HCT116 (cell line): ENCODE results near the gene ARHGDIG. TPM values are rescaled to one million over a fixed set of nuclear protein-coding genes. Genes with fewer than 3 reads are reported as not detected.

Source experiments
- ATAC-seq: fragments of 200-7000 bp; cut with Tn5 transposase; 2 replicates; pipeline ENCODE4 v1.9.1; 2020; ENCODE audit warnings: mild to moderate bottlenecking, moderate library complexity
- BruUV-seq: library from RNA; stranded (reverse); fragments of 400-500 nt; replicated peaks from 2 replicates; lab custom pipeline; 2021; lab: Mats Ljungman, UMichigan
- CTCF ChIA-PET: fragments of 300-600 bp; sonication (Branson Sonifier 250); formaldehyde crosslinking; loops from one replicate; lab custom pipeline; 2021; ENCODE audit warnings: antibody characterized with exemption; lab: Charles Lee
- POLR2A ChIA-PET: fragments of 300-600, 350-600 bp; sonication (Branson Sonifier 250); formaldehyde crosslinking; loops from one replicate; lab custom pipeline; 2021; ENCODE audit warnings: antibody characterized with exemption; lab: Charles Lee
- RAD21 ChIA-PET, 2 experiments: fragments of 300-600 bp; sonication (Branson Sonifier 250); formaldehyde crosslinking; loops; one replicate each; lab custom pipeline; 2023; ENCODE audit warnings: low total read pairs in 2 of 2; ENCODE audit not compliant: uncharacterized antibody in 2 of 2, unreplicated experiment in 2 of 2, low non-redundant PET in 1 of 2; lab: Charles Lee
- DNase-seq: peaks from one replicate; pipeline ENCODE4 v3.0.0-alpha.2; 2010; ENCODE audit warnings: low read depth, low spot score
- H2AFZ ChIP-seq: fragments of 200-600 bp; shearing (Covaris generic), sonication (generic); 2 replicates; pipeline ENCODE4 v1.6.1; 2017; ENCODE audit warnings: low read depth, mixed run types, mixed read lengths, antibody characterized with exemption, low read length; ENCODE audit not compliant: poor library complexity, severe bottlenecking
- H3K27ac ChIP-seq: 2 replicates; pipeline ENCODE4 v1.5.1; 2012; ENCODE audit warnings: low read depth, low read length
- H3K27me3 ChIP-seq: fragments of 200-600 bp; sonication (generic); 2 replicates; pipeline ENCODE4 v1.6.1; 2016; ENCODE audit warnings: mixed run types, low read length, mixed read lengths; ENCODE audit not compliant: insufficient read depth
- H3K36me3 ChIP-seq, 2 experiments: fragments of 200-500 bp in 1 of 2; fragments of 200-600 bp in 1 of 2; sonication (Bioruptor generic) in 1 of 2; sonication (generic) in 1 of 2; 2 replicates each; pipeline versions ENCODE4 v1.5.1 to v1.6.1; 2014 to 2016; ENCODE audit warnings: low read length in 2 of 2, inconsistent platforms in 1 of 2, mixed read lengths in 1 of 2, mixed run types in 1 of 2; ENCODE audit not compliant: insufficient read depth in 2 of 2, control insufficient read depth in 1 of 2
- H3K4me1 ChIP-seq, 2 experiments: fragments of 200-600 bp in 1 of 2; sonication (generic) in 1 of 2; 2 replicates each; pipeline versions ENCODE4 v1.5.1 to v1.6.1; 2012 to 2017; ENCODE audit warnings: low read length in 2 of 2, inconsistent platforms in 1 of 2, mild to moderate bottlenecking in 1 of 2, mixed read lengths in 1 of 2, mixed run types in 1 of 2, moderate library complexity in 1 of 2; ENCODE audit not compliant: insufficient read depth in 2 of 2, control insufficient read depth in 1 of 2
- H3K4me2 ChIP-seq: fragments of 200-600 bp; sonication (generic); 2 replicates; pipeline ENCODE4 v1.6.1; 2017; ENCODE audit warnings: mixed run types, low read length, mixed read lengths
- H3K4me3 ChIP-seq, 2 experiments: fragments of 200-600 bp in 1 of 2; sonication (generic) in 1 of 2; replicated peaks in 1 of 2; 2 replicates each; pipeline ENCODE4 v1.5.1; 2011 to 2016; ENCODE audit warnings: low read length in 2 of 2, control low read depth in 1 of 2, low read depth in 1 of 2, mild to moderate bottlenecking in 1 of 2, mixed read lengths in 1 of 2, mixed run types in 1 of 2
- H3K79me2 ChIP-seq: fragments of 200-600 bp; sonication (generic); 2 replicates; pipeline ENCODE4 v1.6.1; 2017; ENCODE audit warnings: mild to moderate bottlenecking, mixed run types, low read length, moderate library complexity, mixed read lengths; ENCODE audit not compliant: insufficient read depth
- H3K9ac ChIP-seq: fragments of 200-600 bp; sonication (generic); 2 replicates; pipeline ENCODE4 v1.6.1; 2016; ENCODE audit warnings: low read length, mixed read lengths
- H3K9me2 ChIP-seq: fragments of 200-600 bp; sonication (generic), shearing (Covaris generic); 2 replicates; pipeline ENCODE4 v1.6.1; 2017; ENCODE audit warnings: mixed run types, mild to moderate bottlenecking, moderate library complexity; ENCODE audit not compliant: insufficient read depth
- H3K9me3 ChIP-seq, 2 experiments: fragments of 200-500 bp in 1 of 2; fragments of 200-600 bp in 1 of 2; sonication (Bioruptor generic) in 1 of 2; sonication (generic) in 1 of 2; 2 replicates each; pipeline ENCODE4 v1.6.1; 2014 to 2017; ENCODE audit warnings: low read length in 2 of 2, mixed read lengths in 2 of 2, inconsistent platforms in 1 of 2, low read depth in 1 of 2, mild to moderate bottlenecking in 1 of 2, mixed run types in 1 of 2, moderate library complexity in 1 of 2; ENCODE audit not compliant: control insufficient read depth in 1 of 2, insufficient read depth in 1 of 2
- H4K20me1 ChIP-seq: fragments of 200-600 bp; sonication (generic), shearing (Covaris generic); 2 replicates; pipeline ENCODE4 v1.6.1; 2017; ENCODE audit warnings: mixed run types, mild to moderate bottlenecking, moderate library complexity; ENCODE audit not compliant: insufficient read depth
- CBX3 ChIP-seq: IDR thresholded peaks from 2 replicates; pipeline ENCODE4 v1.6.1; 2012; ENCODE audit warnings: low read depth
- ELF1 ChIP-seq: IDR thresholded peaks from 2 replicates; pipeline ENCODE4 v1.6.1; 2012; ENCODE audit warnings: low read depth, borderline replicate concordance
- EZH2 ChIP-seq: fragments of 200-600 bp; sonication (generic); IDR thresholded peaks from 2 replicates; pipeline ENCODE4 v1.6.1; 2017; ENCODE audit warnings: antibody characterized with exemption, mixed run types
- EZH2phosphoT487 ChIP-seq: fragments of 200-600 bp; IDR thresholded peaks from 2 replicates; pipeline ENCODE4 v1.6.1; 2018; ENCODE audit warnings: antibody characterized with exemption, borderline replicate concordance
- JUND ChIP-seq: IDR thresholded peaks from 2 replicates; pipeline ENCODE4 v1.6.1; 2012
- POLR2A ChIP-seq: IDR thresholded peaks from 2 replicates; pipeline ENCODE4 v1.7.0; 2011; ENCODE audit warnings: borderline replicate concordance; ENCODE audit not compliant: insufficient read depth, insufficient read length; ENCODE audit errors: extremely low read depth
- POLR2AphosphoS5 ChIP-seq: IDR thresholded peaks from 2 replicates; pipeline ENCODE4 v1.6.1; 2011; ENCODE audit warnings: mild to moderate bottlenecking, low read depth, low read length, moderate library complexity
- RAD21 ChIP-seq: IDR thresholded peaks from 2 replicates; pipeline ENCODE4 v1.6.1; 2012; ENCODE audit warnings: low read depth, mild to moderate bottlenecking
- SRF ChIP-seq: IDR thresholded peaks from 2 replicates; pipeline ENCODE4 v1.6.1; 2012; ENCODE audit warnings: low read depth
- TCF7L2 ChIP-seq: IDR thresholded peaks from 2 replicates; pipeline ENCODE4 v1.7.0; 2011; ENCODE audit warnings: borderline replicate concordance, inconsistent platforms; ENCODE audit not compliant: insufficient read depth, insufficient read length; ENCODE audit errors: extremely low read depth
- YY1 ChIP-seq: IDR thresholded peaks from 2 replicates; pipeline ENCODE4 v1.6.1; 2011; ENCODE audit warnings: low read length, low read depth, moderate library complexity, mild to moderate bottlenecking; ENCODE audit not compliant: insufficient replicate concordance; ENCODE audit errors: extremely low read depth
- intact Hi-C: fragments of 100-400 bp; cut with micrococcal nuclease; formaldehyde crosslinking; loops from 2 replicates; pipeline ENCODE4 v1.10.0; 2022
- total RNA-seq: library from RNA; stranded (reverse); gene quantifications from one replicate; pipeline ENCODE4 v1.2.1, GENCODE V29; 2021; ENCODE audit not compliant: unreplicated experiment
- TF ChIP-seq, protein P1 (sequence below): IDR thresholded peaks from 2 replicates; pipeline ENCODE4 v1.6.1; 2012; ENCODE audit warnings: low read depth
- TF ChIP-seq, protein P2 (sequence below): IDR thresholded peaks from 2 replicates; pipeline ENCODE4 v1.6.1; 2012
- TF ChIP-seq, protein P3 (sequence below): IDR thresholded peaks from 2 replicates; pipeline ENCODE4 v1.6.1; 2011; ENCODE audit warnings: mild to moderate bottlenecking, low read length, moderate library complexity; ENCODE audit not compliant: insufficient replicate concordance; ENCODE audit errors: extremely low read depth
- TF ChIP-seq, protein P4 (sequence below), 3 experiments: fragments of 200-600 bp in 1 of 3; sonication (generic) in 1 of 3; IDR thresholded peaks in 2 of 3; conservative IDR thresholded peaks in 1 of 3; 2 replicates each; pipeline ENCODE4 v1.5.1; 2012 to 2017; ENCODE audit warnings: low read depth in 2 of 3, low read length in 2 of 3, antibody characterized with exemption in 1 of 3, borderline replicate concordance in 1 of 3, control low read depth in 1 of 3, mild to moderate bottlenecking in 1 of 3, mixed read lengths in 1 of 3, mixed run types in 1 of 3, moderate library complexity in 1 of 3; ENCODE audit not compliant: insufficient read depth in 1 of 3

The ARHGDIG gene
- total RNA-seq, 1 experiment from 2014 or later, result not detected

DNA sequence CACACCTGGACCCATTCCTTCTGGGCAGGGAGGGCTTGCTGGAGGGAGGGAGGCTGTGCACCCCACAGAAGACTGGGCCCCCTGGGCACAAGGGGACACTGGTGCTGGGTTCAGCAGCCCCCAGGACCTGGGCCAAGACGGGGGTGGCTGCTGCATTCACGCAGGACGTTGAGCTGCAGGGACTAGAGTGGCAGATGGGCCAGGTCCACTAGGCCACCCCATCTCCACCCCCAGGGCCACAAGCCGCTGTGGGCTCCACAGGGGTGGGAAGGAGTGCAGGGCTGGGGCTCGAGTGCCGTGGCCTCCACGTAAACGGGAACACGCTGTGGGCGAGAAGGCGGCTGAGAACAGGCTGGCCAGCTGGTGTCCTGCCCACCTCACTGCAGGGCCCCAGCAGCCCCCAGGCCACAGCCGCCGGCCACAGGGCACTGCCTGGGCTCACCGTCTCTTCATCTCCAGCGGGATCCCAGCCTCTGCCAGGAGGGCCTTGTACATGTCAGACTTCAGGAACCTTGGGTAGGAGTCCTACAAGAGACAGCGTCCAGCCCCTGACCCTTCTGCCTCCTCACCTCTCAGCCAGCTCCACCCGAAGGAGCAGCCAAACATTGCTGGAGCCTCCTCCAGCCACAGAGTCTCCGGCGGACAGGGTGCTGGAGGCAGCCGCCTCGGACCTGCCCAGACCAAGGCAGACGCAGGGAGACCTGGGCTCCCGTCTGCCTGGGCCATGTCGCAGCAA is 11.2 kb upstream of the ARHGDIG start:
- Histone ChIP-seq H3K79me2 (no peaks in the 10 kb centered on the region), H3K9me3 (no peaks in the 10 kb centered on the region), H3K9ac (no peak overlapping the region), H2AFZ (no peak overlapping the region), H3K36me3 (no peaks in the 10 kb centered on the region), H3K27ac (no peak overlapping the region), H3K9me2 (no peaks in the 10 kb centered on the region), H3K4me3 (no peak overlapping the region), H4K20me1 (no peaks in the 10 kb centered on the region), H3K4me2 (no peak overlapping the region), H3K4me1 (no peaks in the 10 kb centered on the region), H3K27me3 (no peaks in the 10 kb centered on the region)
- TF ChIP-seq, protein P1, sequence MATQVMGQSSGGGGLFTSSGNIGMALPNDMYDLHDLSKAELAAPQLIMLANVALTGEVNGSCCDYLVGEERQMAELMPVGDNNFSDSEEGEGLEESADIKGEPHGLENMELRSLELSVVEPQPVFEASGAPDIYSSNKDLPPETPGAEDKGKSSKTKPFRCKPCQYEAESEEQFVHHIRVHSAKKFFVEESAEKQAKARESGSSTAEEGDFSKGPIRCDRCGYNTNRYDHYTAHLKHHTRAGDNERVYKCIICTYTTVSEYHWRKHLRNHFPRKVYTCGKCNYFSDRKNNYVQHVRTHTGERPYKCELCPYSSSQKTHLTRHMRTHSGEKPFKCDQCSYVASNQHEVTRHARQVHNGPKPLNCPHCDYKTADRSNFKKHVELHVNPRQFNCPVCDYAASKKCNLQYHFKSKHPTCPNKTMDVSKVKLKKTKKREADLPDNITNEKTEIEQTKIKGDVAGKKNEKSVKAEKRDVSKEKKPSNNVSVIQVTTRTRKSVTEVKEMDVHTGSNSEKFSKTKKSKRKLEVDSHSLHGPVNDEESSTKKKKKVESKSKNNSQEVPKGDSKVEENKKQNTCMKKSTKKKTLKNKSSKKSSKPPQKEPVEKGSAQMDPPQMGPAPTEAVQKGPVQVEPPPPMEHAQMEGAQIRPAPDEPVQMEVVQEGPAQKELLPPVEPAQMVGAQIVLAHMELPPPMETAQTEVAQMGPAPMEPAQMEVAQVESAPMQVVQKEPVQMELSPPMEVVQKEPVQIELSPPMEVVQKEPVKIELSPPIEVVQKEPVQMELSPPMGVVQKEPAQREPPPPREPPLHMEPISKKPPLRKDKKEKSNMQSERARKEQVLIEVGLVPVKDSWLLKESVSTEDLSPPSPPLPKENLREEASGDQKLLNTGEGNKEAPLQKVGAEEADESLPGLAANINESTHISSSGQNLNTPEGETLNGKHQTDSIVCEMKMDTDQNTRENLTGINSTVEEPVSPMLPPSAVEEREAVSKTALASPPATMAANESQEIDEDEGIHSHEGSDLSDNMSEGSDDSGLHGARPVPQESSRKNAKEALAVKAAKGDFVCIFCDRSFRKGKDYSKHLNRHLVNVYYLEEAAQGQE, result no peak
- TF ChIP-seq ELF1 (no peak), EZH2phosphoT487 (no peak), POLR2A (no peak), EZH2 (no peak), CBX3 (no peak), RAD21 (no peak), SRF (no peak), JUND (no peak), TCF7L2 (no peak), YY1 (no peak), POLR2AphosphoS5 (no peak)
- TF ChIP-seq, protein P2, sequence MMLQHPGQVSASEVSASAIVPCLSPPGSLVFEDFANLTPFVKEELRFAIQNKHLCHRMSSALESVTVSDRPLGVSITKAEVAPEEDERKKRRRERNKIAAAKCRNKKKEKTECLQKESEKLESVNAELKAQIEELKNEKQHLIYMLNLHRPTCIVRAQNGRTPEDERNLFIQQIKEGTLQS, result no peak
- TF ChIP-seq, protein P3, sequence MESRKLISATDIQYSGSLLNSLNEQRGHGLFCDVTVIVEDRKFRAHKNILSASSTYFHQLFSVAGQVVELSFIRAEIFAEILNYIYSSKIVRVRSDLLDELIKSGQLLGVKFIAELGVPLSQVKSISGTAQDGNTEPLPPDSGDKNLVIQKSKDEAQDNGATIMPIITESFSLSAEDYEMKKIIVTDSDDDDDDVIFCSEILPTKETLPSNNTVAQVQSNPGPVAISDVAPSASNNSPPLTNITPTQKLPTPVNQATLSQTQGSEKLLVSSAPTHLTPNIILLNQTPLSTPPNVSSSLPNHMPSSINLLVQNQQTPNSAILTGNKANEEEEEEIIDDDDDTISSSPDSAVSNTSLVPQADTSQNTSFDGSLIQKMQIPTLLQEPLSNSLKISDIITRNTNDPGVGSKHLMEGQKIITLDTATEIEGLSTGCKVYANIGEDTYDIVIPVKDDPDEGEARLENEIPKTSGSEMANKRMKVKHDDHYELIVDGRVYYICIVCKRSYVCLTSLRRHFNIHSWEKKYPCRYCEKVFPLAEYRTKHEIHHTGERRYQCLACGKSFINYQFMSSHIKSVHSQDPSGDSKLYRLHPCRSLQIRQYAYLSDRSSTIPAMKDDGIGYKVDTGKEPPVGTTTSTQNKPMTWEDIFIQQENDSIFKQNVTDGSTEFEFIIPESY, result no peak
- TF ChIP-seq, protein P4, sequence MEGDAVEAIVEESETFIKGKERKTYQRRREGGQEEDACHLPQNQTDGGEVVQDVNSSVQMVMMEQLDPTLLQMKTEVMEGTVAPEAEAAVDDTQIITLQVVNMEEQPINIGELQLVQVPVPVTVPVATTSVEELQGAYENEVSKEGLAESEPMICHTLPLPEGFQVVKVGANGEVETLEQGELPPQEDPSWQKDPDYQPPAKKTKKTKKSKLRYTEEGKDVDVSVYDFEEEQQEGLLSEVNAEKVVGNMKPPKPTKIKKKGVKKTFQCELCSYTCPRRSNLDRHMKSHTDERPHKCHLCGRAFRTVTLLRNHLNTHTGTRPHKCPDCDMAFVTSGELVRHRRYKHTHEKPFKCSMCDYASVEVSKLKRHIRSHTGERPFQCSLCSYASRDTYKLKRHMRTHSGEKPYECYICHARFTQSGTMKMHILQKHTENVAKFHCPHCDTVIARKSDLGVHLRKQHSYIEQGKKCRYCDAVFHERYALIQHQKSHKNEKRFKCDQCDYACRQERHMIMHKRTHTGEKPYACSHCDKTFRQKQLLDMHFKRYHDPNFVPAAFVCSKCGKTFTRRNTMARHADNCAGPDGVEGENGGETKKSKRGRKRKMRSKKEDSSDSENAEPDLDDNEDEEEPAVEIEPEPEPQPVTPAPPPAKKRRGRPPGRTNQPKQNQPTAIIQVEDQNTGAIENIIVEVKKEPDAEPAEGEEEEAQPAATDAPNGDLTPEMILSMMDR (IDR thresholded peaks at IDR 0.05 in 2 of 3, conservative IDR thresholded peaks at IDR 0.05 in 1 of 3; ENCODE audit: borderline replicate concordance in 1 of 3, insufficient read depth in 1 of 3, low read depth in 2 of 3, low read length in 2 of 3), result no peak
- ChIA-PET CTCF (no interaction called here), POLR2A (no interaction called here), RAD21 (no interaction called here)
- no TSS peak for BruUV-seq
- no peak for ATAC-seq
- intact Hi-C loops, result no loop called here
- no peak for DNase-seq
